NCI-H146 treated with DMSO at 0.1 percent for 48 hours (cell line): ENCODE measurements around the gene MRGPRG.
"Not testable (repeated sequence)": the region's sequence is repeated elsewhere in the genome, so short reads cannot be mapped to it uniquely, and the experiment has no call there.

Source experiments
- DNase-seq: peaks from one replicate; lab custom pipeline; 2025; ENCODE audit not compliant: unreplicated experiment; lab: John Stamatoyannopoulos, UW

The MRGPRG gene

GRCh38 chr11:3176487-3176886 is 42.1 kb downstream of the MRGPRG start:
- DNase-seq: no peak

DNA sequence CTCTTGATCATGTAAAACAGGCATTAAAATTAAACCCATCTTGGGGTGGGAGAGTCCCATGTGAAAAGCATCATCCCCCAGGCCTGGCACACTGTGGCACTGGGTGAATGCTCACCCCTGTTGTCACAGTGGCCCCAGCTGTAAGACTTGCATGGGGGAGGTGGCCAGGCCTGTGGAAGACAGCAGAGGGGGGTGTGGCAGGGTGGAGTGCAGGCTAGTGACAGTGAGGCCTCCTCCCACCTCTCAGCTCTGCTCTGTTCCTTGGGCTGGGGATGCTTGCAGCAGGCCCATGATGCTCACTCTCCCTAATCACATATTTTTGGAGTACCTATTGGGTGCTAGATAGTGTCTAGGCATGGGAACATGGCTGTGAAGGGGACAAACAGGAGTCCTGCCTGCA is 43.4 kb downstream of the MRGPRG start:
- DNase-seq: no peak

DNA sequence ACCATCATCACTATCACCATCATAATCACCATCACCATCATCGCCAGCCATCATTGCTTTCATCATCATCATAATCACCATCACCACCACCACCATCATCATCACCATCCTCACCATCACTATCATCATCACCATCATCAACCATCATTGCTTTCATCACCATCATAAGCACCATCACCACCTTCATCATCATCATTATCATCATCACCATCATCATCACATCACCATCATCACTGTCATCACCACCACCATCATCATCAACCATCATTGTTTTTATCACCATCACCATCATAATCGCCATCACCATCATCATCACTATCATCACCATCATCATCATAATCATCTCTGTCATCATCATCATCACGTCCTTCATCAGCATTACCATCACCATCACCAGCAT is 44.2 kb downstream of the MRGPRG start:
- no peak for DNase-seq

DNA sequence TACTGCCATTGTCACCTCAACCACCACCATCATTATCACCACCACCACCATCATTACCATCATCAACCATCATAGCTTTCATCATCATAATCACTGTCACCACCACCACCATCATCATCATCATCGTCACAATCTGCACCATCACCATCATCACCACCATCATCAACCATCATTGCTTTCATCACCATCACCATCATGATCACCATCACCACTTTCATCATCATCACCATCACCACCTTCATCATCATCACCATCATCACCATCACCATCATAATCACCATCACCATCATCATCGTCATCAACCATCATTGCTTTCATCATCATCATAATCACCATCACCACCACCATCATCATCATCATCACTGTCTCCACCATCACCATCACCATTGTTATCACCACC is 44.8 kb downstream of the MRGPRG start:
- no peak for DNase-seq

- no peak for DNase-seq
Measured at GRCh38 chr11:3171931-3172560, 46.6 kb downstream of the MRGPRG start.

GRCh38 chr11:3170756-3171650 is 47.6 kb downstream of the MRGPRG start:
- DNase-seq: no peak

DNA sequence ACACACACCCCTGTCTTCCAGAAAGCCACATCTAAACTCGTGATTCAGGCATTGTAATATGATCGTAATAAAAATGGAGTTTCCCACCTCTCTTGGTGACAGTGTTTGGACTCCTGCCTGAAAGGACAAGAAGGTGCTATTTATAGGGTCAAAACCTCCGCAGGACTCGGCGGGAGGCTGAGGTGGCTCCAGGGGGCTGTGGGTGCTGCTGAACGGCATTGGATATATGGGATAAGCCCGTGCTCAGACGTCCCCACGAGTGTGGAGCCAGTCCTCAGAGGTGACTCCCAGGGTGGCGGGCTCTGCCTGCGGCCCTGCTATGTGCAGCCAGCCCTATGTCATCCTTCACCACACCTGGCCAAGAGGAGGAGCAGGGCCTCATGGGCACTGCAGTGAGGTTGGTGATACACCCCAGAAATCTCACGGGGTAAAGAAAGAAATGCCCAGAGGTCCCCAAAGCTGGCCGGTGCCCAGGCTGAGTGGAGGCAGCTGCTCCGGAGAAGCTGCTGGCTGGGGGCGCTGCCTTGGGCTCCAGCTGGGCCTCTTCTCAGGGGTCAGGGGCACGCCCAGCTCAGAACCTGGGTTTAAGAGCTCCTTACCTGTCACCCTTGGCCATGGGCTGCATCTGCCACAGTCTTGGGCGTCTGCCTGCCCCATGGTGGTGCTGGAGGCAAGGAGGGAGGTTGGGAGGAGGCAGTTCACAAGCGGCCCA is 48.4 kb downstream of the MRGPRG start:
- no peak for DNase-seq

- no peak for DNase-seq
Measured at GRCh38 chr11:3169255-3170043, 49.2 kb downstream of the MRGPRG start.

- DNase-seq: not testable (repeated sequence)
Measured at GRCh38 chr11:3168742-3169254, 49.8 kb downstream of the MRGPRG start.
